HG03139 (cell line): ENCODE data around the gene ACVR1.

ENCODE experiments used
- ATAC-seq: cut with Tn5 transposase; IDR thresholded peaks from one replicate; pipeline ENCODE4 v1.9.1; 2021; ENCODE audit not compliant: unreplicated experiment

Gene ACVR1

GRCh38 chr2:157876066-157876785 is at the start of gene ACVR1:
TSS of gene ACVR1 (minus strand) at chr2:157876330. CDS start at chr2:157799493, 76,837 bp downstream.
- peak; percentile 82 for ATAC-seq

GRCh38 chr2:157925071-157925470 is 48.9 kb upstream of the ACVR1 start:
- no peak for ATAC-seq

GRCh38 chr2:157923598-157924217 is 47.6 kb upstream of the ACVR1 start:
- ATAC-seq = no peak

GRCh38 chr2:157922815-157923214 is 46.7 kb upstream of the ACVR1 start:
- ATAC-seq = no peak

GRCh38 chr2:157922336-157922735 is 46.2 kb upstream of the ACVR1 start:
- no peak for ATAC-seq

- ATAC-seq = no peak
These were observed 44.6 kb upstream of the ACVR1 start for GRCh38 chr2:157920736-157921135.

- ATAC-seq = no peak
These were observed 43.1 kb upstream of the ACVR1 start for GRCh38 chr2:157919181-157919580.

- ATAC-seq = no peak
These were observed 42.2 kb upstream of the ACVR1 start for GRCh38 chr2:157918319-157918718.

- ATAC-seq = no peak
These were observed 35.6 kb upstream of the ACVR1 start for GRCh38 chr2:157911750-157912149.

- ATAC-seq = no peak
These were observed 35.1 kb upstream of the ACVR1 start for GRCh38 chr2:157911246-157911645.

GRCh38 chr2:157905092-157905491 is 29.0 kb upstream of the ACVR1 start:
- ATAC-seq = no peak

- ATAC-seq = no peak
These were observed 27.5 kb upstream of the ACVR1 start for GRCh38 chr2:157903626-157904025.

GRCh38 chr2:157903151-157903550 is 27.0 kb upstream of the ACVR1 start:
- ATAC-seq = no peak

- no peak for ATAC-seq
These were observed 26.6 kb upstream of the ACVR1 start for GRCh38 chr2:157902692-157903091.

GRCh38 chr2:157901325-157901724 is 25.2 kb upstream of the ACVR1 start:
- no peak for ATAC-seq

GRCh38 chr2:157900684-157901083 is 24.6 kb upstream of the ACVR1 start:
- ATAC-seq = no peak

- no peak for ATAC-seq
These were observed 24.1 kb upstream of the ACVR1 start for GRCh38 chr2:157900203-157900602.

- peak; percentile 81 for ATAC-seq
These were observed 23.2 kb upstream of the ACVR1 start for GRCh38 chr2:157899125-157899839.

GRCh38 chr2:157898591-157898996 is 22.5 kb upstream of the ACVR1 start:
- no peak for ATAC-seq

- ATAC-seq = peak; percentile 38
These were observed 21.2 kb upstream of the ACVR1 start for GRCh38 chr2:157897106-157897971.

- no peak for ATAC-seq
These were observed 19.4 kb upstream of the ACVR1 start for GRCh38 chr2:157895531-157895930.
